Natural killer cell (primary cell): Measurements from ENCODE around the gene HIVEP3. TPM values are rescaled to one million over a fixed set of nuclear protein-coding genes. Genes with fewer than 3 reads are reported as not detected.

Experiments
- ATAC-seq, 3 donors: fragments of 150-1000 bp in 2 of 3; fragments of 200-7000 bp in 1 of 3; cut with Tn5 transposase; 1 replicate in 1 of 3; 2 replicates in 2 of 3; pipeline ENCODE4 v1.10.0; 2021; ENCODE audit warnings: mild to moderate bottlenecking in 2 of 3, moderate library complexity in 2 of 3
- DNase-seq, 2 donors: peaks; one replicate each; pipeline versions ENCODE4 v3.0.0 to v3.0.0-alpha.2; 2013 to 2021; ENCODE audit warnings: mixed read lengths in 1 of 2
- H3K27ac ChIP-seq: one replicate; pipeline ENCODE4 v1.5.1; 2013; ENCODE audit warnings: mild to moderate bottlenecking, low read length
- H3K27me3 ChIP-seq: one replicate; pipeline ENCODE4 v1.6.1; 2013; ENCODE audit warnings: low read length; ENCODE audit not compliant: control insufficient read depth, insufficient read depth
- H3K36me3 ChIP-seq: one replicate; pipeline ENCODE4 v1.6.1; 2013; ENCODE audit warnings: low read length; ENCODE audit not compliant: control insufficient read depth, insufficient read depth
- H3K4me1 ChIP-seq: one replicate; pipeline ENCODE4 v1.6.1; 2013; ENCODE audit warnings: low read length; ENCODE audit not compliant: control insufficient read depth, insufficient read depth
- H3K4me3 ChIP-seq: one replicate; pipeline ENCODE4 v1.5.1; 2013; ENCODE audit warnings: low read length
- H3K9me3 ChIP-seq: one replicate; pipeline ENCODE4 v1.6.1; 2013; ENCODE audit warnings: low read length; ENCODE audit not compliant: control insufficient read depth, insufficient read depth
- H3K27ac Mint-ChIP-seq, 2 donors: one replicate each; pipeline ENCODE4 v1.8.0; 2022; ENCODE audit warnings: mild to moderate bottlenecking in 2 of 2, mixed read lengths in 2 of 2, moderate library complexity in 1 of 2
- H3K27me3 Mint-ChIP-seq, 2 donors: one replicate each; pipeline ENCODE4 v1.8.0; 2022; ENCODE audit warnings: low read depth in 2 of 2, mixed read lengths in 2 of 2
- H3K36me3 Mint-ChIP-seq: one replicate; pipeline ENCODE4 v1.8.0; 2022; ENCODE audit warnings: mixed read lengths
- H3K4me1 Mint-ChIP-seq, 2 donors: one replicate each; pipeline ENCODE4 v1.8.0; 2022; ENCODE audit warnings: mixed read lengths in 2 of 2
- H3K4me3 Mint-ChIP-seq: one replicate; pipeline ENCODE4 v1.8.0; 2022; ENCODE audit warnings: mild to moderate bottlenecking, moderate library complexity, mixed read lengths
- H3K9me3 Mint-ChIP-seq, 2 donors: one replicate each; pipeline ENCODE4 v1.8.0; 2022; ENCODE audit warnings: mixed read lengths in 2 of 2
- whole genome bisulfite sequencing: methylation state at CpG from one replicate; pipeline ENCODE4 v1.1.7; 2013; ENCODE audit warnings: missing lambda C conversion rate; ENCODE audit not compliant: insufficient coverage; 5-methylcytosine and 5-hydroxymethylcytosine counted together
- intact Hi-C: fragments of 100-400 bp; cut with micrococcal nuclease; formaldehyde crosslinking; loops from one replicate; pipeline ENCODE4 v1.14.2; 2022
- total RNA-seq, 4 donors: library from RNA; stranded (reverse); fragments of 120-200 nt in 1 of 4; gene quantifications; one replicate each; pipeline versions ENCODE4 v1.2.3 to v1.2.4, GENCODE V29; 2013 to 2022
- TF ChIP-seq, protein P1 (sequence below): fragments of 200-600 bp; IDR thresholded peaks from one replicate; pipeline ENCODE4 v1.8.0; 2022; ENCODE audit warnings: antibody characterized with exemption

The HIVEP3 gene
- total RNA-seq, 3 donors from 2014 or later (not counting 1 experiment from before 2014, with no cell fraction given) = 26.2 to 35.2 (median 29.8) TPM

DNA sequence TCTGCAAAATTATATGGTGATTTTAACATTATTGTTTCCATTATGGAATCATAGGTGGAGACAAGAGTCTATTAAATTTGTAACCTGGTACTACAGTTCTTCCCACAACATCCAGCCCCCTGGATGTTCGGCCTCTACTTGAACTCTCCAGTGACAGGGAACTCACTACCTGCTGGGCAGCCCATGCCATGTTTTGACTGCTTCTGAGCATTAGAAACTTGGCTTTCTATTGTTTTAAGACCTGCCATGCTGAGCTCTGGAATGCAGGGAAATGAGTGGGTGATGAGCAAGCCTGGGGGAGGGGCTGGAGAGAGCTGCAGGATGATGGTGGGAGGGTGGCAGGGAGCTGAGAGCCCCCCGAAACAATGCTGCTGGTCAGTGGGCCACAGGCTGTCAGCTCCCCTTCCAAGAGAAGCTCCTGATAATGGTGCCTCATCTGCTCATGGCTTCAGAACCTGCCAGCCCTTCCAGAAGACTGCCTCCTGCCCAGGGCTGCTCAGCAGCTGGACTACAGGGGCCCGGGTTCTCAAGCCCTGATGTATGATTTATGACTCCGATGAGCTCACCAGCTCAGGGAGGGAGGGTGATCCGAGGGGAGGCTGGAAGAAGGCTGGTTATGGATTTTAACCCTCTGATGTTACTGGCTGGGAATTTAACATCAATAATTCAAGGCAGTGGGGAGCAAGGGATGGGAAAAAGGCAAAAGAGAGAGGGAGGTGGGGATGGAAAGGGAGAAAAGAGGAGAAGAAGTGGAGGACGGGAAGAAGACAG, 205.0 kb downstream of the HIVEP3 start:
- H3K4me1 ChIP-seq = peaks cover 15% of the 10 kb centered on the region
- TF ChIP-seq, protein P1, sequence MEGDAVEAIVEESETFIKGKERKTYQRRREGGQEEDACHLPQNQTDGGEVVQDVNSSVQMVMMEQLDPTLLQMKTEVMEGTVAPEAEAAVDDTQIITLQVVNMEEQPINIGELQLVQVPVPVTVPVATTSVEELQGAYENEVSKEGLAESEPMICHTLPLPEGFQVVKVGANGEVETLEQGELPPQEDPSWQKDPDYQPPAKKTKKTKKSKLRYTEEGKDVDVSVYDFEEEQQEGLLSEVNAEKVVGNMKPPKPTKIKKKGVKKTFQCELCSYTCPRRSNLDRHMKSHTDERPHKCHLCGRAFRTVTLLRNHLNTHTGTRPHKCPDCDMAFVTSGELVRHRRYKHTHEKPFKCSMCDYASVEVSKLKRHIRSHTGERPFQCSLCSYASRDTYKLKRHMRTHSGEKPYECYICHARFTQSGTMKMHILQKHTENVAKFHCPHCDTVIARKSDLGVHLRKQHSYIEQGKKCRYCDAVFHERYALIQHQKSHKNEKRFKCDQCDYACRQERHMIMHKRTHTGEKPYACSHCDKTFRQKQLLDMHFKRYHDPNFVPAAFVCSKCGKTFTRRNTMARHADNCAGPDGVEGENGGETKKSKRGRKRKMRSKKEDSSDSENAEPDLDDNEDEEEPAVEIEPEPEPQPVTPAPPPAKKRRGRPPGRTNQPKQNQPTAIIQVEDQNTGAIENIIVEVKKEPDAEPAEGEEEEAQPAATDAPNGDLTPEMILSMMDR = no peak
- no peak overlapping the region for H3K4me3 Mint-ChIP-seq
- no peak overlapping the region for H3K4me3 ChIP-seq
- DNase-seq (no peak), ATAC-seq (no peak)
- WGBS = 90% methylated on average over 6 of the region's 6 CpGs
- no peaks in the 10 kb centered on the region for H3K9me3 Mint-ChIP-seq
- no peak overlapping the region for H3K27ac ChIP-seq
- H3K36me3 ChIP-seq = no peaks in the 10 kb centered on the region
- H3K4me1 Mint-ChIP-seq = peaks cover 32 to 51% of the 10 kb centered on the region in 2 donors
- H3K27me3 ChIP-seq = no peaks in the 10 kb centered on the region
- H3K27me3 Mint-ChIP-seq = no peaks in the 10 kb centered on the region
- H3K9me3 ChIP-seq = no peaks in the 10 kb centered on the region
- peak overlapping the region in 1 of 2 donors; percentile 48 for H3K27ac Mint-ChIP-seq
- intact Hi-C loops = no loop called here
- H3K36me3 Mint-ChIP-seq = no peaks in the 10 kb centered on the region

DNA sequence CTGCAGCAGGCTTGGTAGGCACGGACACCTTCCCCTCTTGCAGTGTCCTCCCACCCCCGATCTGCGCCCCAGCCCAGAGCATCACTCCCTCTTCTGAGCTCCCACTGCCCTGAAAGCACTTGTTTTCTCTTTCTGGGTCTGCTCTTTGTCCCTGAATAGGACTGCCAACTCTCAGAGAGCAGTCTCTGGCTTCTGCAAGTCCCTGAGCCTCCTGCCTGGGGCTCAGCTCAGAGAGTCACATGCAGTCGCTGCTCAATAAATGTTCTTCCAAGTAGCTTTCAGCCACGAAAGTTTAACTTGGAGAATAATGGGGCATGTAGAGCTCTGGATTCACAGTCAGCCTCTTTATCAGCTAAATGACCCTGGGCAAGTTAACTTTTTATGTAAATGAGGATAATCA, 205.6 kb downstream of the HIVEP3 start:
- 97% methylated on average over 5 of the region's 5 CpGs for WGBS
- peak overlapping the region in 1 of 2 donors; percentile 48 for H3K27ac Mint-ChIP-seq
- ATAC-seq = no peak
- H3K4me1 Mint-ChIP-seq = peaks cover 38 to 56% of the 10 kb centered on the region in 2 donors
- H3K36me3 Mint-ChIP-seq = no peaks in the 10 kb centered on the region
- peaks cover 19% of the 10 kb centered on the region for H3K4me1 ChIP-seq
- DNase-seq = no peak
- intact Hi-C loops = no loop called here
- H3K4me3 ChIP-seq = no peak overlapping the region
- H3K27ac ChIP-seq = no peak overlapping the region
- no peaks in the 10 kb centered on the region for H3K9me3 ChIP-seq
- TF ChIP-seq, protein P1 = no peak
- no peak overlapping the region for H3K4me3 Mint-ChIP-seq
- H3K36me3 ChIP-seq = no peaks in the 10 kb centered on the region
- H3K27me3 ChIP-seq = no peaks in the 10 kb centered on the region
- H3K9me3 Mint-ChIP-seq = no peaks in the 10 kb centered on the region
- H3K27me3 Mint-ChIP-seq = no peaks in the 10 kb centered on the region

DNA sequence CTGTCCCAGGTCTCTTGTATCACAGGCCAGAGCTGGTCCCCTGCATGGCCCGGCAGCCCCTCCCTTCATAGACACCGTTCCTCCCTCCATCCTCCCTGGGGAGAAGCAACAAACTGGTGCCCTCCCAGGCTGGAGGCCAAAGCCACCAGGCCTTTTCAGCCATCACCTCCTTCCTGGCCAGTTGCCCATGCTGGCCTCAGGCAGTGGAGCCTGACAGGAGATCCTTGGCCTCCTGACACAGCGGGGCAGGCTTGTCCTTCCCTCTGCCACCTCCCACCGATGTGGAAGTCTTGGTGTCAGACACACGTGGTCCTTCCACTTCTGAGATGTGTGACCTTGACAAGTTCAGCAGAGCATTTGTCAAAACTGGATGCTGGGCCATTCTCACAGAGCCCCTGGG, 206.0 kb downstream of the HIVEP3 start:
- Histone ChIP-seq H3K27ac (no peak overlapping the region), H3K27me3 (no peaks in the 10 kb centered on the region), H3K36me3 (no peaks in the 10 kb centered on the region), H3K4me1 (peaks cover 20% of the 10 kb centered on the region), H3K9me3 (no peaks in the 10 kb centered on the region), H3K4me3 (no peak overlapping the region)
- intact Hi-C loops = no loop called here
- H3K4me3 Mint-ChIP-seq = no peak overlapping the region
- H3K27me3 Mint-ChIP-seq = no peaks in the 10 kb centered on the region
- H3K27ac Mint-ChIP-seq = peak overlapping the region in 1 of 2 donors; percentile 48
- WGBS = 65% methylated on average over 5 of the region's 5 CpGs
- no peaks in the 10 kb centered on the region for H3K36me3 Mint-ChIP-seq
- H3K4me1 Mint-ChIP-seq = peaks cover 38 to 61% of the 10 kb centered on the region in 2 donors
- DNase-seq (no peak), ATAC-seq (peak in 1 of 3 donors; percentile 39)
- no peaks in the 10 kb centered on the region for H3K9me3 Mint-ChIP-seq
- TF ChIP-seq, protein P1 = no peak
